Measurements from ENCODE around the gene PTPRZ1. TPM values are rescaled to one million over a fixed set of nuclear protein-coding genes. Genes with fewer than 3 reads are reported as not detected.

The PTPRZ1 gene
- total and polyA plus RNA-seq, 4 donors: 138 to 736 (median 374) TPM

- Histone ChIP-seq H3K4me1 (ENCODE audit: control insufficient read depth, insufficient read depth, low read length) (peaks cover 4% of the 10 kb centered on the region), H3K27me3 (ENCODE audit: control insufficient read depth, insufficient read depth, low read length) (no peaks in the 10 kb centered on the region), H3K36me3 (ENCODE audit: control insufficient read depth, insufficient read depth, low read length) (no peaks in the 10 kb centered on the region), H3K9me3 (ENCODE audit: control insufficient read depth, insufficient read depth, low read length) (no peaks in the 10 kb centered on the region), H3K27ac (ENCODE audit: low read depth, low read length) (no peak overlapping the region), H3K4me3 (ENCODE audit: low read depth, low read length) (no peak overlapping the region)
- WGBS (ENCODE audit: insufficient coverage): 10% methylated on average over 1 of the region's 2 CpGs
- peak in 1 of 6 donors; percentile 59 for DNase-seq (ENCODE audit: low read depth in 4 of 6, low spot score in 6 of 6)
Observed at GRCh38 chr7:121941830-121942229, 68.9 kb downstream of the PTPRZ1 start.

GRCh38 chr7:121945066-121945465, 72.1 kb downstream of the PTPRZ1 start:
- Histone ChIP-seq H3K4me1 (ENCODE audit: control insufficient read depth, insufficient read depth, low read length) (no peaks in the 10 kb centered on the region), H3K27me3 (ENCODE audit: control insufficient read depth, insufficient read depth, low read length) (no peaks in the 10 kb centered on the region)
- no peak for DNase-seq (ENCODE audit: low read depth in 4 of 6, low spot score in 6 of 6)

GRCh38 chr7:121945480-121946236, 72.7 kb downstream of the PTPRZ1 start:
- H3K9me3 ChIP-seq (ENCODE audit: control insufficient read depth, insufficient read depth, low read length): no peaks in the 10 kb centered on the region
- no peaks in the 10 kb centered on the region for H3K4me1 ChIP-seq (ENCODE audit: control insufficient read depth, insufficient read depth, low read length)
- no peak overlapping the region for H3K4me3 ChIP-seq (ENCODE audit: low read depth, low read length)
- no peaks in the 10 kb centered on the region for H3K27me3 ChIP-seq (ENCODE audit: control insufficient read depth, insufficient read depth, low read length)
- H3K36me3 ChIP-seq (ENCODE audit: control insufficient read depth, insufficient read depth, low read length): no peaks in the 10 kb centered on the region
- no CpG with 5 or more reads among the region's 1 CpG for WGBS (ENCODE audit: insufficient coverage)
- DNase-seq (ENCODE audit: low read depth in 4 of 6, low spot score in 6 of 6): no peak
- no peak overlapping the region for H3K27ac ChIP-seq (ENCODE audit: low read depth, low read length)

More at GRCh38 chr7:121945066-121945465, 72.1 kb downstream of the PTPRZ1 start:
- Histone ChIP-seq H3K4me3 (ENCODE audit: low read depth, low read length) (no peak overlapping the region), H3K36me3 (ENCODE audit: control insufficient read depth, insufficient read depth, low read length) (no peaks in the 10 kb centered on the region), H3K9me3 (ENCODE audit: control insufficient read depth, insufficient read depth, low read length) (no peaks in the 10 kb centered on the region), H3K27ac (ENCODE audit: low read depth, low read length) (no peak overlapping the region)

GRCh38 chr7:121953164-121953563, 80.2 kb downstream of the PTPRZ1 start:
- no peaks in the 10 kb centered on the region for H3K9me3 ChIP-seq (ENCODE audit: control insufficient read depth, insufficient read depth, low read length)
- H3K4me3 ChIP-seq (ENCODE audit: low read depth, low read length): no peak overlapping the region

GRCh38 chr7:121953601-121954000, 80.6 kb downstream of the PTPRZ1 start:
- no peaks in the 10 kb centered on the region for H3K36me3 ChIP-seq (ENCODE audit: control insufficient read depth, insufficient read depth, low read length)
- no peak overlapping the region for H3K4me3 ChIP-seq (ENCODE audit: low read depth, low read length)
- 31% methylated on average over 2 of the region's 5 CpGs for WGBS (ENCODE audit: insufficient coverage)
- no peak overlapping the region for H3K27ac ChIP-seq (ENCODE audit: low read depth, low read length)
- no peaks in the 10 kb centered on the region for H3K9me3 ChIP-seq (ENCODE audit: control insufficient read depth, insufficient read depth, low read length)
- no peak for DNase-seq (ENCODE audit: low read depth in 4 of 6, low spot score in 6 of 6)
- no peaks in the 10 kb centered on the region for H3K4me1 ChIP-seq (ENCODE audit: control insufficient read depth, insufficient read depth, low read length)
- H3K27me3 ChIP-seq (ENCODE audit: control insufficient read depth, insufficient read depth, low read length): no peaks in the 10 kb centered on the region

More at GRCh38 chr7:121953164-121953563, 80.2 kb downstream of the PTPRZ1 start:
- Histone ChIP-seq H3K36me3 (ENCODE audit: control insufficient read depth, insufficient read depth, low read length) (no peaks in the 10 kb centered on the region), H3K27me3 (ENCODE audit: control insufficient read depth, insufficient read depth, low read length) (no peaks in the 10 kb centered on the region), H3K4me1 (ENCODE audit: control insufficient read depth, insufficient read depth, low read length) (no peaks in the 10 kb centered on the region), H3K27ac (ENCODE audit: low read depth, low read length) (no peak overlapping the region)
- no peak for DNase-seq (ENCODE audit: low read depth in 4 of 6, low spot score in 6 of 6)

- no peak overlapping the region for H3K27ac ChIP-seq (ENCODE audit: low read depth, low read length)
- H3K27me3 ChIP-seq (ENCODE audit: control insufficient read depth, insufficient read depth, low read length): no peaks in the 10 kb centered on the region
- 50% methylated on average over 1 of the region's 1 CpG for WGBS (ENCODE audit: insufficient coverage)
- no peaks in the 10 kb centered on the region for H3K4me1 ChIP-seq (ENCODE audit: control insufficient read depth, insufficient read depth, low read length)
- H3K9me3 ChIP-seq (ENCODE audit: control insufficient read depth, insufficient read depth, low read length): no peaks in the 10 kb centered on the region
- no peak overlapping the region for H3K4me3 ChIP-seq (ENCODE audit: low read depth, low read length)
- no peak for DNase-seq (ENCODE audit: low read depth in 4 of 6, low spot score in 6 of 6)
- no peaks in the 10 kb centered on the region for H3K36me3 ChIP-seq (ENCODE audit: control insufficient read depth, insufficient read depth, low read length)
Observed at GRCh38 chr7:121954803-121955202, 81.8 kb downstream of the PTPRZ1 start.

- H3K36me3 ChIP-seq (ENCODE audit: control insufficient read depth, insufficient read depth, low read length): no peaks in the 10 kb centered on the region
- no peak overlapping the region for H3K27ac ChIP-seq (ENCODE audit: low read depth, low read length)
- no CpG with 5 or more reads among the region's 1 CpG for WGBS (ENCODE audit: insufficient coverage)
- no peaks in the 10 kb centered on the region for H3K9me3 ChIP-seq (ENCODE audit: control insufficient read depth, insufficient read depth, low read length)
- no peaks in the 10 kb centered on the region for H3K27me3 ChIP-seq (ENCODE audit: control insufficient read depth, insufficient read depth, low read length)
- no peak for DNase-seq (ENCODE audit: low read depth in 4 of 6, low spot score in 6 of 6)
- H3K4me3 ChIP-seq (ENCODE audit: low read depth, low read length): no peak overlapping the region
- H3K4me1 ChIP-seq (ENCODE audit: control insufficient read depth, insufficient read depth, low read length): no peaks in the 10 kb centered on the region
Observed at GRCh38 chr7:121957626-121958025, 84.7 kb downstream of the PTPRZ1 start.

GRCh38 chr7:121960678-121961077, 87.7 kb downstream of the PTPRZ1 start:
- H3K27ac ChIP-seq (ENCODE audit: low read depth, low read length): no peak overlapping the region
- no peak for DNase-seq (ENCODE audit: low read depth in 4 of 6, low spot score in 6 of 6)
- no peaks in the 10 kb centered on the region for H3K36me3 ChIP-seq (ENCODE audit: control insufficient read depth, insufficient read depth, low read length)
- H3K4me1 ChIP-seq (ENCODE audit: control insufficient read depth, insufficient read depth, low read length): no peaks in the 10 kb centered on the region
- WGBS (ENCODE audit: insufficient coverage): no CpG with 5 or more reads among the region's 4 CpGs
- no peak overlapping the region for H3K4me3 ChIP-seq (ENCODE audit: low read depth, low read length)
- no peaks in the 10 kb centered on the region for H3K9me3 ChIP-seq (ENCODE audit: control insufficient read depth, insufficient read depth, low read length)
- no peaks in the 10 kb centered on the region for H3K27me3 ChIP-seq (ENCODE audit: control insufficient read depth, insufficient read depth, low read length)

GRCh38 chr7:121961089-121961867, 88.3 kb downstream of the PTPRZ1 start:
- DNase-seq (ENCODE audit: low read depth in 4 of 6, low spot score in 6 of 6): peak in 3 of 6 donors; percentile 11 to 79 (median 66)
- no peaks in the 10 kb centered on the region for H3K4me1 ChIP-seq (ENCODE audit: control insufficient read depth, insufficient read depth, low read length)
- WGBS (ENCODE audit: insufficient coverage): 86% methylated on average over 1 of the region's 5 CpGs
- H3K27ac ChIP-seq (ENCODE audit: low read depth, low read length): no peak overlapping the region
- H3K4me3 ChIP-seq (ENCODE audit: low read depth, low read length): no peak overlapping the region
- no peaks in the 10 kb centered on the region for H3K36me3 ChIP-seq (ENCODE audit: control insufficient read depth, insufficient read depth, low read length)
- H3K27me3 ChIP-seq (ENCODE audit: control insufficient read depth, insufficient read depth, low read length): no peaks in the 10 kb centered on the region
- no peaks in the 10 kb centered on the region for H3K9me3 ChIP-seq (ENCODE audit: control insufficient read depth, insufficient read depth, low read length)

Data from spinal cord (tissue), 10 donors.